DOHH2 (cell line): ENCODE results near the gene TLR9.

Experiments used
- EZH2phosphoT487 ChIP-seq: fragments of 200-600 bp; sonication (generic); IDR thresholded peaks from 2 replicates; pipeline ENCODE4 v1.6.1; 2017; ENCODE audit warnings: borderline replicate concordance, mild to moderate bottlenecking, antibody characterized with exemption, low read length, moderate library complexity, mixed read lengths
- TF ChIP-seq, protein P1 (sequence below): fragments of 200-600 bp; sonication (generic); IDR thresholded peaks from one replicate; pipeline ENCODE4 v1.5.1; 2014; ENCODE audit warnings: antibody characterized with exemption, mild to moderate bottlenecking, low read depth, low read length; ENCODE audit not compliant: poor library complexity, severe bottlenecking

DNA sequence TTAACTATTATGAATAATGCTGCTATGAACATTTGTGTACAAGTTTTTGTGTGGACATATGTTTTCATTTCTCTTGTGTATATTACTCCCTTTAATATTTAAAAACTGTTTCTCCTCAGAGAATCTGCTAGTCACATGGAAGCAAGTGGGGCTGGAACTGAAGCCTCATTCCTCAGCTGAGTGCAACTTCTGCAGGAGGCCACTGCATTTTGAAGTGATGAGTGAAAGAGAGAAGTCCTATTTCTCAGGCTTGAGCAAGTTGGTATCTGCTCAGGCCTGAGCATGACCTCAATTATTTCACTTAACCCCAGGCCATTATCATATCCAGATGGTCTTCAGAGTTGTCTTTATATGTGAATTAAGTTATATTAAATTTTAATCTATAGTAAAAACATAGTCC lies 11.5 kb downstream of the TLR9 start:
- TF ChIP-seq, protein P1, sequence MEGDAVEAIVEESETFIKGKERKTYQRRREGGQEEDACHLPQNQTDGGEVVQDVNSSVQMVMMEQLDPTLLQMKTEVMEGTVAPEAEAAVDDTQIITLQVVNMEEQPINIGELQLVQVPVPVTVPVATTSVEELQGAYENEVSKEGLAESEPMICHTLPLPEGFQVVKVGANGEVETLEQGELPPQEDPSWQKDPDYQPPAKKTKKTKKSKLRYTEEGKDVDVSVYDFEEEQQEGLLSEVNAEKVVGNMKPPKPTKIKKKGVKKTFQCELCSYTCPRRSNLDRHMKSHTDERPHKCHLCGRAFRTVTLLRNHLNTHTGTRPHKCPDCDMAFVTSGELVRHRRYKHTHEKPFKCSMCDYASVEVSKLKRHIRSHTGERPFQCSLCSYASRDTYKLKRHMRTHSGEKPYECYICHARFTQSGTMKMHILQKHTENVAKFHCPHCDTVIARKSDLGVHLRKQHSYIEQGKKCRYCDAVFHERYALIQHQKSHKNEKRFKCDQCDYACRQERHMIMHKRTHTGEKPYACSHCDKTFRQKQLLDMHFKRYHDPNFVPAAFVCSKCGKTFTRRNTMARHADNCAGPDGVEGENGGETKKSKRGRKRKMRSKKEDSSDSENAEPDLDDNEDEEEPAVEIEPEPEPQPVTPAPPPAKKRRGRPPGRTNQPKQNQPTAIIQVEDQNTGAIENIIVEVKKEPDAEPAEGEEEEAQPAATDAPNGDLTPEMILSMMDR, result no peak
- no peak for TF ChIP-seq EZH2phosphoT487
